ENCODE results near the gene SARDH. TPM values are rescaled to one million over a fixed set of nuclear protein-coding genes. Genes with fewer than 3 reads are reported as not detected.

Gene SARDH
- total and polyA plus RNA-seq, 2 donors (not counting 3 experiments of a cell fraction or from before 2014, with no cell fraction given), result 0.19 to 0.44 TPM

DNA sequence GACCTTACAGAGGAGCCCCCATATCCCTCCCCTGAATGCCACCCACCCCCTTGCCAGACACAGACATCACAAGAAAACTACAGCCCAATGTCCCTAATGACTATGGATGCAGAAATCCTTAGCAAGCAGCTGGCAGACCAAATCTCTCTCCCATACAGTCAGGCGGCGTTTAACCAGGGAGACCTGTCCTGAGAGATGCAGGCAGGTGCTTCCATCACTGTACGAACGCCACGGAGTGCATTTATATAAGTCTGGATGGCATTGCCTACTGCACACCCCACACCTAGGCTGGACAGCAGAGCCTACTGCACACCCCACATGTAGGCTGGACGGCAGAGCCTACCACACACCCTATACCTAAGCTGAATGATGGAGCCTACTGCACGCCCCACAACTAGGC is 34.4 kb upstream of the SARDH start:
- no TSS peak for BruUV-seq (replicated peaks)
- DNase-seq (ENCODE audit: low read depth, low spot score), result no peak
- ChIA-PET CTCF (interaction anchor here (1.8 kb wide), 1 partner anchor 221 kb away, joined by 5 read pairs; no protein-coding TSS in a partner anchor), POLR2A (no interaction called here)
- Histone ChIP-seq H3K9ac (replicated peaks; ENCODE audit: extremely low read depth, insufficient read depth, low read length) (no peak overlapping the region), H3K27me3 (ENCODE audit: control insufficient read depth in 2 of 2, insufficient read depth in 2 of 2, low read length in 2 of 2) (no peaks in the 10 kb centered on the region), H3K79me2 (ENCODE audit: control insufficient read depth, insufficient read depth, low read length) (no peaks in the 10 kb centered on the region), H3K4me1 (ENCODE audit: control insufficient read depth, extremely low read depth, insufficient read depth, low read length) (no peaks in the 10 kb centered on the region), H3K27ac (ENCODE audit: insufficient read depth, low read depth, low read length) (no peak overlapping the region), H3K36me3 (ENCODE audit: control insufficient read depth in 2 of 2, extremely low read depth in 1 of 2, insufficient read depth in 2 of 2, low read length in 2 of 2) (peaks cover 6 to 37% of the 10 kb centered on the region in 2 experiments), H3K4me2 (ENCODE audit: insufficient read depth, low read length) (no peak overlapping the region), H3K9me1 (replicated peaks; ENCODE audit: control insufficient read depth, extremely low read depth, insufficient read depth, low read length) (no peaks in the 10 kb centered on the region), H2AFZ (ENCODE audit: low read depth, low read length) (no peak overlapping the region), H4K20me1 (replicated peaks; ENCODE audit: control insufficient read depth, extremely low read depth, insufficient read depth, low read length) (no peaks in the 10 kb centered on the region), H3K9me3 (replicated peaks; ENCODE audit: control insufficient read depth, insufficient read depth, low read length) (no peaks in the 10 kb centered on the region), H3K4me3 (replicated peaks in 1 of 3; ENCODE audit: insufficient read depth in 1 of 3, low read depth in 1 of 3, low read length in 3 of 3) (no peak overlapping the region)
- FAIRE-seq, result no peak
- intact Hi-C loops (cut with micrococcal nuclease) (no loop called here), dilution Hi-C loops (cut with MboI; ENCODE audit: extremely low pct_ligation_motif_present, low sequenced_read_pairs) (no loop called here)
- TF ChIP-seq EZH2 (IDR thresholded peaks at IDR 0.05; ENCODE audit: borderline replicate concordance, low read depth, low read length, severe bottlenecking) (no peak), GATA2 (IDR thresholded peaks at IDR 0.05; ENCODE audit: insufficient read depth, insufficient read length, low read depth, low read length) (no peak), JUN (IDR thresholded peaks at IDR 0.05; ENCODE audit: borderline replicate concordance, insufficient read depth, insufficient read length, low read depth) (no peak), CTCF (IDR thresholded peaks at IDR 0.05; ENCODE audit: extremely low read depth in 1 of 2, insufficient read depth in 1 of 2, low read depth in 1 of 2, low read length in 2 of 2) (no peak), POLR2AphosphoS5 (IDR thresholded peaks at IDR 0.05; ENCODE audit: insufficient read depth, low read depth, low read length) (no peak), POLR2A (IDR thresholded peaks at IDR 0.05; ENCODE audit: low read depth, low read length) (no peak), MYC (IDR thresholded peaks at IDR 0.05; ENCODE audit: low read depth, low read length) (no peak), FOS (IDR thresholded peaks at IDR 0.05; ENCODE audit: borderline replicate concordance, insufficient read depth, low read length) (no peak)
- TF ChIP-seq, protein P1, sequence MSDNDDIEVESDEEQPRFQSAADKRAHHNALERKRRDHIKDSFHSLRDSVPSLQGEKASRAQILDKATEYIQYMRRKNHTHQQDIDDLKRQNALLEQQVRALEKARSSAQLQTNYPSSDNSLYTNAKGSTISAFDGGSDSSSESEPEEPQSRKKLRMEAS (IDR thresholded peaks at IDR 0.05; ENCODE audit: insufficient read depth, insufficient read length), result no peak
